A549 (cell line): Measurements from ENCODE around the gene AQP12B. TPM values are rescaled to one million over a fixed set of nuclear protein-coding genes. Genes with fewer than 3 reads are reported as not detected.

ENCODE experiments used
- ATAC-seq, 2 experiments: fragments of 200-7000 bp in 1 of 2; fragments of >200 bp in 1 of 2; cut with Nextera tagmentation in 1 of 2; cut with Tn5 transposase in 1 of 2; 3 replicates each; pipeline versions ENCODE4 v1.8.0 to v1.9.1; 2018 to 2020; ENCODE audit warnings: mild to moderate bottlenecking in 1 of 2, moderate library complexity in 1 of 2
- CTCF ChIA-PET: fragments of 300-600 bp; sonication (Branson Sonifier 250); formaldehyde crosslinking; extraction: SDS; loops from one replicate; lab custom pipeline; 2021; ENCODE audit warnings: antibody characterized with exemption, inconsistent platforms; lab: Yijun Ruan, JAX
- POLR2A ChIA-PET: fragments of 350-600 bp; formaldehyde crosslinking; extraction: SDS; loops from one replicate; lab custom pipeline; 2021; ENCODE audit warnings: antibody characterized with exemption, inconsistent platforms; lab: Yijun Ruan, JAX
- DNase-seq, 2 experiments: peaks; one replicate each; pipeline versions ENCODE4 v3.0.0 to v3.0.0-alpha.2; 2011 to 2016; ENCODE audit warnings: low read depth in 1 of 2, low spot score in 1 of 2
- FAIRE-seq: peaks from 2 replicates; lab custom pipeline; 2011; peaks lifted over from hg19 to GRCh38; lab: Jason Lieb, UNC
- H3K27ac ChIP-seq, 2 experiments: fragments of >200 bp; sonication (Bioruptor Twin); formaldehyde crosslinking; 3 replicates each; pipeline ENCODE4 v1.5.1; 2016 to 2017
- H3K4me1 ChIP-seq: fragments of >200 bp; sonication (Bioruptor Twin); formaldehyde crosslinking; 3 replicates; pipeline ENCODE4 v1.6.1; 2016
- H3K4me2 ChIP-seq: fragments of >200 bp; sonication (Bioruptor Twin); formaldehyde crosslinking; 3 replicates; pipeline ENCODE4 v1.6.1; 2016
- H3K4me3 ChIP-seq: fragments of >200 bp; sonication (Bioruptor Twin); formaldehyde crosslinking; 3 replicates; pipeline ENCODE4 v1.5.1; 2016
- H3K9me3 ChIP-seq: fragments of >200 bp; sonication (Bioruptor Twin); formaldehyde crosslinking; 3 replicates; pipeline ENCODE4 v1.6.1; 2016
- BHLHE40 ChIP-seq: IDR thresholded peaks from 2 replicates; pipeline ENCODE4 v1.6.1; 2012; ENCODE audit warnings: low read depth, low read length, inconsistent platforms
- CBX8 ChIP-seq: fragments of 200-600 bp; sonication (generic); IDR thresholded peaks from 2 replicates; pipeline ENCODE4 v1.6.1; 2016
- CHD2 ChIP-seq: fragments of 150-350 bp; IDR thresholded peaks from 2 replicates; pipeline ENCODE4 v1.6.1; 2014; ENCODE audit warnings: low read length; ENCODE audit not compliant: partially characterized antibody
- CHD4 ChIP-seq: fragments of 200-600 bp; sonication (generic); IDR thresholded peaks from 2 replicates; pipeline ENCODE4 v1.6.1; 2016; ENCODE audit warnings: antibody characterized with exemption, mild to moderate bottlenecking, borderline replicate concordance
- CTCF ChIP-seq: fragments of >200 bp; sonication (Bioruptor Twin); formaldehyde crosslinking; IDR thresholded peaks from 3 replicates; pipeline ENCODE4 v1.5.1; 2016
- E2F6 ChIP-seq: IDR thresholded peaks from 2 replicates; pipeline ENCODE4 v1.6.1; 2012; ENCODE audit warnings: low read depth, borderline replicate concordance
- EHMT2 ChIP-seq: fragments of 200-600 bp; sonication (generic); IDR thresholded peaks from 2 replicates; pipeline ENCODE4 v1.6.1; 2016; ENCODE audit warnings: antibody characterized with exemption, low read depth, mild to moderate bottlenecking, moderate library complexity
- FOSL2 ChIP-seq, 2 experiments: fragments of 450-650 bp in 1 of 2; fragments of >200 bp in 1 of 2; sonication (Bioruptor Twin) in 1 of 2; formaldehyde crosslinking; IDR thresholded peaks; 2 replicates each; pipeline versions ENCODE4 v1.5.0 to v1.6.1; 2016 to 2020; ENCODE audit warnings: mild to moderate bottlenecking in 1 of 2, moderate library complexity in 1 of 2
- GATA3 ChIP-seq: IDR thresholded peaks from 2 replicates; pipeline ENCODE4 v1.6.1; 2012; ENCODE audit warnings: borderline replicate concordance
- HEYL ChIP-seq: fragments of 250-450 bp; sonication (Bioruptor Pico); IDR thresholded peaks from 2 replicates; pipeline ENCODE4 v1.8.0; 2021; ENCODE audit warnings: mild to moderate bottlenecking, moderate library complexity
- HOXA7 ChIP-seq: fragments of 250-450 bp; sonication (Bioruptor Pico); IDR thresholded peaks from 2 replicates; pipeline ENCODE4 v1.5.0; 2020; ENCODE audit warnings: mild to moderate bottlenecking, moderate library complexity
- HOXB5 ChIP-seq: fragments of 250-450 bp; sonication (Bioruptor Pico); IDR thresholded peaks from 2 replicates; pipeline ENCODE4 v1.5.0; 2020; ENCODE audit warnings: mild to moderate bottlenecking, moderate library complexity
- PBX3 ChIP-seq: IDR thresholded peaks from 2 replicates; pipeline ENCODE4 v1.6.1; 2012
- POLR2A ChIP-seq: IDR thresholded peaks from 2 replicates; pipeline ENCODE4 v1.6.1; 2012; ENCODE audit warnings: mild to moderate bottlenecking, low read length
- REST ChIP-seq: fragments of 200-600 bp; sonication (generic); IDR thresholded peaks from 2 replicates; pipeline ENCODE4 v1.6.1; 2016; ENCODE audit warnings: antibody characterized with exemption, mild to moderate bottlenecking, moderate library complexity
- ZSCAN20 ChIP-seq: fragments of 250-450 bp; sonication (Bioruptor Pico); IDR thresholded peaks from 2 replicates; pipeline ENCODE4 v1.8.0; 2022; ENCODE audit warnings: mild to moderate bottlenecking, moderate library complexity
- WGBS: methylation state at CpG from one replicate; pipeline ENCODE4 v1.1.6; 2017; ENCODE audit errors: missing lambda C conversion rate; 5-methylcytosine and 5-hydroxymethylcytosine counted together
- polyA plus RNA-seq, 4 experiments: library from polyadenylated mRNA; depleted of rRNA in 3 of 4; stranded (reverse); fragments of >200 nt; fragmentation: RNase III in 1 of 4; extraction: RNeasy Plus Mini Kit Qiagen cat#74134 plus additional on column Dnase treatment in 1 of 4; gene quantifications; 2 replicates in 3 of 4; 3 replicates in 1 of 4; pipeline ENCODE4 v1.2.3, GENCODE V29; 2011 to 2017

Gene AQP12B
- polyA plus RNA-seq, 2 of the 4 experiments (the other 2 are of a cell fraction) = not detected

- ATAC-seq (no peak), FAIRE-seq (no peak), DNase-seq (no peak)
- Histone ChIP-seq H3K4me3 (no peak overlapping the region), H3K4me1 (no peaks in the 10 kb centered on the region), H3K27ac (no peak overlapping the region), H3K9me3 (no peaks in the 10 kb centered on the region)
- ChIA-PET CTCF (interaction anchor here (1.3 to 1.4 kb wide), 2 partner anchors 8 to 10 kb away, joined by 4 read pairs; no protein-coding TSS in a partner anchor), POLR2A (no interaction called here)
- 28% methylated on average over 18 of the region's 19 CpGs for WGBS
- no peak for TF ChIP-seq HEYL (CRISPR knock-in tag)
- TF ChIP-seq HOXB5 (CRISPR knock-in tag) = no peak
- TF ChIP-seq POLR2A = no peak
- no peak for TF ChIP-seq GATA3
- no peak for TF ChIP-seq EHMT2
- no peak for TF ChIP-seq CHD4
- no peak for TF ChIP-seq HOXA7 (CRISPR knock-in tag)
- TF ChIP-seq ZSCAN20 (CRISPR knock-in tag) = no peak
- TF ChIP-seq REST = no peak
- TF ChIP-seq, all 56 proteins: peak for 0
- H3K4me2 ChIP-seq = no peak overlapping the region
Measured at GRCh38 chr2:240648650-240649275, 33.9 kb downstream of the AQP12B start.

GRCh38 chr2:240648155-240648649, 34.5 kb downstream of the AQP12B start:
- H3K9me3 ChIP-seq = no peaks in the 10 kb centered on the region
- POLR2A ChIA-PET = no interaction called here
- FAIRE-seq (no peak), DNase-seq (no peak), ATAC-seq (no peak)
- CTCF ChIA-PET = interaction anchor here (1.3 kb wide), 1 partner anchor 7 kb away, joined by 4 read pairs; no protein-coding TSS in a partner anchor
- no peaks in the 10 kb centered on the region for H3K4me1 ChIP-seq
- TF ChIP-seq CTCF (no peak), CHD4 (no peak), CBX8 (no peak), CHD2 (no peak), PBX3 (no peak), FOSL2 (IDR thresholded peaks at IDR 0.05) (no peak), FOSL2 (CRISPR knock-in tag; IDR thresholded peaks at IDR 0.05) (no peak), E2F6 (no peak), POLR2A (no peak), HOXB5 (CRISPR knock-in tag) (no peak), ZSCAN20 (CRISPR knock-in tag) (no peak), BHLHE40 (no peak)
- 46% methylated on average over 2 of the region's 6 CpGs for WGBS
- no peak overlapping the region for H3K4me3 ChIP-seq
- no peak overlapping the region for H3K27ac ChIP-seq
- no peak overlapping the region for H3K4me2 ChIP-seq
